GM10248 (cell line): ENCODE measurements around the gene FHIT.

Source experiments
- CTCF ChIA-PET: fragments of 300-600 bp; sonication (Branson Sonifier 250); formaldehyde crosslinking; extraction: SDS; loops from one replicate; lab custom pipeline; 2021; ENCODE audit warnings: antibody characterized with exemption; lab: Yijun Ruan, JAX
- POLR2A ChIA-PET: fragments of 350-650 bp; sonication (Branson Sonifier 250); formaldehyde crosslinking; extraction: SDS; loops from one replicate; lab custom pipeline; 2020; ENCODE audit warnings: antibody characterized with exemption; lab: Yijun Ruan, JAX
- DNase-seq: peaks from one replicate; pipeline ENCODE4 v3.0.0; 2012; ENCODE audit errors: extremely low spot score
- CTCF ChIP-seq: IDR thresholded peaks from 2 replicates; pipeline ENCODE4 v1.5.1; 2012; ENCODE audit warnings: mild to moderate bottlenecking, low read depth; ENCODE audit errors: extremely low read depth, missing control alignments, control extremely low read depth

Gene FHIT

GRCh38 chr3:59717679-59718205 is 1533.5 kb downstream of the FHIT start:
- TF ChIP-seq CTCF = no peak
- ChIA-PET CTCF (interaction anchor here (1.2 kb wide), 1 partner anchor 8 kb away, joined by 3 read pairs; no protein-coding TSS in a partner anchor), POLR2A (no interaction called here)
- DNase-seq = no peak

DNA sequence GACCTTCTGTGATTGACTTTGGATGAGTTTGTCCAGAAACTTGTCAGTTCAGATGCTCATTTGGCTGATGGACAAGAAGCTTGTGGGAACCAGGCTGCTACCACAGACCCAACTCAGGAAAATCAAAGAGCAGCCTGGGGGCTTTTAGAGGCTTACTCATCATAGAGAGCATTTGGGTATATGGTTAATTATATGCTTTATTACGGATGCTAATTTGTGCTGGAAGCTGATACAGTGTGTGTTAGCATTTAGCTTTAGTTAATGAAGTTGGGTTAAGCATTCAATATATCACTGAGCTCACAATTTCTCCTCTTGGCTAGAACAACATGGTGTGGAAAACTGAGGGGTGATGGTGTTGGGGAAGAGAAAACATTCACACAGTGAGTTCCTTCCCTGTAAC is 1537.2 kb downstream of the FHIT start:
- CTCF ChIA-PET = no interaction called here
- no peak for TF ChIP-seq CTCF
- POLR2A ChIA-PET = no interaction called here
- DNase-seq = no peak

GRCh38 chr3:59710554-59710953 is 1540.7 kb downstream of the FHIT start:
- CTCF ChIA-PET = interaction anchor here (0.8 kb wide), 1 partner anchor 43 kb away, joined by 3 read pairs; no protein-coding TSS in a partner anchor
- no peak for TF ChIP-seq CTCF
- no peak for DNase-seq
- POLR2A ChIA-PET = no interaction called here

DNA sequence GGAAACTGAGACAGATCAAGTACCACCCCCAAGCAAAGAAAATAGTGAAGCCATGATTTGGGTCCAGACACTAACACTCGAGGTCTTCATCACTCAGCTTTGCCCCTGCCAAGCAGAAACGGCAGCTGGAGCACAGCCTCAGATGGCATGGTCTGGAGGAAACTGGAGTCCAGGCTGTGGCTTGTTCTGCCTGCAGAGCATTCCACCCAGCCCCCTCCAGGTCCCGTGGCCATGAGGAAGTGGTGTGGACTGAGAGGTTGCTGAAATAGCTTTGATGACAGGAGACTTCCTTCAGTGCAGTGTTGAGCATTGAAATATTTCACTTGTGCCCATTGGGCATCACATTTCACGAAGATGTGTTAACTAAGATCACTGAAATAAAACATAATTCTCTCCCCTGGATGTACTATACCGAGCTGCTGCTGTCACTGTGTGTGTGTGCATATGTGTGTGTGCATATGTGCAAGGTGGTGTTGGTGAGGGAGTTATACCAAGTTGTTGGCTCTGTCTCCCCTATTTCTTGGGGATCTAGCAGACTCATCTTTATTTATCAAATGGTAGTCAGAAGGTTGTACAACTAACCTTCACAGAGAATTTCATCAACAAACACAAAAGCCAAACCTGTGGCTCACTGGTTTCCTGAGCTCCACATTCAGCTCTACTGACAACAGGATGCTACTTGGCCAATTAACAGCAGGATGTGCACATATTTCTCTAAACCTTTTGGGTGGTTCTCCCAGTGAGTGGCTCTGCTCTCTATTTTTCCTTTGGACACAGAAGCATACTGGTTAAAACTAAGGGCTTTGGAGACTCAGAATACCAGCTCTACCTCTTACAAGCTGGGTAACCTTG is 1541.3 kb downstream of the FHIT start:
- no peak for DNase-seq
- no peak for TF ChIP-seq CTCF
- ChIA-PET POLR2A (no interaction called here), CTCF (interaction anchor here (0.8 to 1.4 kb wide), 2 partner anchors 8 to 43 kb away, joined by 3 read pairs; no protein-coding TSS in a partner anchor)

GRCh38 chr3:59708202-59708601 is 1543.0 kb downstream of the FHIT start:
- ChIA-PET CTCF (no interaction called here), POLR2A (no interaction called here)
- no peak for TF ChIP-seq CTCF
- no peak for DNase-seq

DNA sequence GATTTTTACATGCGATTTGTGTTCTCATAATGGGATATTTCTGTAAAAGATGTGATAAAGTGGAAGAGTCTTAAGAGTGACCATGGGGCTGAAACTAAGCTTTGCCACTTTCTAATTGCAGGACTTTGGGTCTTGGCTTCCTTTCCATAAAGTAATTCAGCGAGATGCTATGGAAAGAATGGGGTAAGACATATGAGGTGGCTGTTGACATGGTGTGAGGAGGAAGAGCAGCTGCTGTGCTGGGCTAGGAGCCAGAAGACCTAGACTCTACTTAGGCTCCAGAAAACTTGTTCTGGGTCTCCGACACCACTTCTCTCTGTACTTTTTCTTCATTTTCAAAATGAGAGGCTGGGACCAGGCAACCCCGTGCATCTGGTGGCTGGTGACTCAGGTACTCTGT is 1547.0 kb downstream of the FHIT start:
- no peak for TF ChIP-seq CTCF
- DNase-seq = no peak
- CTCF ChIA-PET = no interaction called here
- POLR2A ChIA-PET = no interaction called here
